HepG2 (cell line): ENCODE measurements around the gene ECE2. TPM values are rescaled to one million over a fixed set of nuclear protein-coding genes. Genes with fewer than 3 reads are reported as not detected.

Experiments used
- BRCA1 ChIP-seq: sonication (generic); formaldehyde crosslinking; IDR thresholded peaks from 2 replicates; pipeline ENCODE4 v1.4.0; 2020; ENCODE audit warnings: missing genetic modification reagents
- CAMTA2 ChIP-seq: sonication (generic); formaldehyde crosslinking; IDR thresholded peaks from 2 replicates; pipeline ENCODE4 v1.4.0; 2020; ENCODE audit warnings: mild to moderate bottlenecking, missing genetic modification reagents, borderline replicate concordance
- CHD2 ChIP-seq: IDR thresholded peaks from 2 replicates; pipeline ENCODE4 v1.6.1; 2011; ENCODE audit warnings: low read depth, low read length, improper control_type of control experiment
- CHD4 ChIP-seq: fragments of 200-600 bp; sonication (generic); IDR thresholded peaks from 2 replicates; pipeline ENCODE4 v1.7.0; 2017; ENCODE audit warnings: mild to moderate bottlenecking, low read length, borderline replicate concordance
- CREB1 ChIP-seq, 2 experiments: fragments of 450-650 bp in 1 of 2; IDR thresholded peaks; 2 replicates each; pipeline ENCODE4 v1.6.1; 2016 to 2017; ENCODE audit warnings: control low read depth in 1 of 2, mild to moderate bottlenecking in 1 of 2, missing compliant biosample characterization in 1 of 2, missing genetic modification characterization in 1 of 2
- EP300 ChIP-seq, 3 experiments: sonication (generic) in 1 of 3; formaldehyde crosslinking in 1 of 3; IDR thresholded peaks; 2 replicates each; pipeline versions ENCODE4 v1.5.1 to v1.6.1; 2011 to 2020; ENCODE audit warnings: low read depth in 2 of 3, low read length in 2 of 3, borderline replicate concordance in 1 of 3, improper control_type of control experiment in 1 of 3, mild to moderate bottlenecking in 1 of 3, missing genetic modification reagents in 1 of 3, moderate library complexity in 1 of 3
- FOXP1 ChIP-seq, 2 experiments: fragments of 450-650 bp in 1 of 2; IDR thresholded peaks; 2 replicates each; pipeline ENCODE4 v1.6.1; 2017 to 2018; ENCODE audit warnings: antibody characterized with exemption in 1 of 2
- IRX3 ChIP-seq: sonication (generic); formaldehyde crosslinking; IDR thresholded peaks from 2 replicates; pipeline ENCODE4 v1.8.1; 2023; ENCODE audit warnings: mild to moderate bottlenecking, low read depth, missing genetic modification reagents, borderline replicate concordance
- JARID2 ChIP-seq: sonication (generic); formaldehyde crosslinking; IDR thresholded peaks from 2 replicates; pipeline ENCODE4 v1.8.1; 2023; ENCODE audit warnings: missing genetic modification reagents, inconsistent platforms; ENCODE audit not compliant: insufficient replicate concordance
- MED8 ChIP-seq: sonication (generic); formaldehyde crosslinking; IDR thresholded peaks from 2 replicates; pipeline ENCODE4 v1.8.1; 2023; ENCODE audit warnings: mild to moderate bottlenecking, missing genetic modification reagents; ENCODE audit not compliant: insufficient replicate concordance
- MEF2D ChIP-seq: sonication (generic); formaldehyde crosslinking; IDR thresholded peaks from 2 replicates; pipeline ENCODE4 v1.5.1; 2020; ENCODE audit warnings: mild to moderate bottlenecking, missing genetic modification reagents
- MIER2 ChIP-seq: IDR thresholded peaks from 2 replicates; pipeline ENCODE4 v1.6.1; 2016; ENCODE audit warnings: missing biosample characterization, missing genetic modification reagents
- MTF2 ChIP-seq: sonication (generic); formaldehyde crosslinking; IDR thresholded peaks from 2 replicates; pipeline ENCODE4 v1.5.0; 2020; ENCODE audit warnings: missing genetic modification reagents, borderline replicate concordance
- NCOA1 ChIP-seq: sonication (generic); formaldehyde crosslinking; IDR thresholded peaks from 2 replicates; pipeline ENCODE4 v1.9.0; 2021; ENCODE audit warnings: missing genetic modification reagents
- NR1H2 ChIP-seq: sonication (generic); formaldehyde crosslinking; IDR thresholded peaks from 2 replicates; pipeline ENCODE4 v1.8.1; 2022; ENCODE audit warnings: low read depth, missing genetic modification reagents, borderline replicate concordance
- RFX3 ChIP-seq: IDR thresholded peaks from 2 replicates; pipeline ENCODE4 v1.6.1; 2016; ENCODE audit warnings: missing biosample characterization, missing genetic modification reagents
- SETDB1 ChIP-seq: sonication (generic); formaldehyde crosslinking; IDR thresholded peaks from 2 replicates; pipeline ENCODE4 v1.5.1; 2020; ENCODE audit warnings: missing genetic modification reagents, mild to moderate bottlenecking, borderline replicate concordance
- SMYD3 ChIP-seq: sonication (generic); formaldehyde crosslinking; IDR thresholded peaks from 2 replicates; pipeline ENCODE4 v1.8.1; 2023; ENCODE audit warnings: mild to moderate bottlenecking, missing genetic modification reagents
- SP5 ChIP-seq: IDR thresholded peaks from 2 replicates; pipeline ENCODE4 v1.6.1; 2016; ENCODE audit warnings: low read depth, borderline replicate concordance
- SSRP1 ChIP-seq: IDR thresholded peaks from 2 replicates; pipeline ENCODE4 v1.6.1; 2016; ENCODE audit warnings: control low read depth
- STAT5B ChIP-seq: sonication (generic); formaldehyde crosslinking; IDR thresholded peaks from 2 replicates; pipeline ENCODE4 v1.4.0; 2020; ENCODE audit warnings: missing genetic modification reagents
- ZBTB26 ChIP-seq: IDR thresholded peaks from 2 replicates; pipeline ENCODE4 v1.6.1; 2016; ENCODE audit warnings: missing compliant biosample characterization, missing genetic modification reagents, borderline replicate concordance
- ZMYM4 ChIP-seq: sonication (generic); formaldehyde crosslinking; IDR thresholded peaks from 2 replicates; pipeline ENCODE4 v1.8.1; 2023; ENCODE audit warnings: mild to moderate bottlenecking, missing genetic modification reagents
- ZNF30 ChIP-seq: sonication (generic); formaldehyde crosslinking; IDR thresholded peaks from 2 replicates; pipeline ENCODE4 v1.5.0; 2020; ENCODE audit warnings: mild to moderate bottlenecking, missing genetic modification reagents
- ZNF335 ChIP-seq: sonication (generic); formaldehyde crosslinking; IDR thresholded peaks from 2 replicates; pipeline ENCODE4 v1.4.0; 2020; ENCODE audit warnings: missing genetic modification reagents
- ZNF530 ChIP-seq: sonication (generic); formaldehyde crosslinking; IDR thresholded peaks from 2 replicates; pipeline ENCODE4 v1.5.0; 2020; ENCODE audit warnings: low read depth, mild to moderate bottlenecking, missing genetic modification reagents
- ZNF567 ChIP-seq: sonication (generic); formaldehyde crosslinking; IDR thresholded peaks from 2 replicates; pipeline ENCODE4 v1.8.1; 2023; ENCODE audit warnings: mild to moderate bottlenecking, missing genetic modification reagents, borderline replicate concordance
- ZNF879 ChIP-seq: sonication (generic); formaldehyde crosslinking; IDR thresholded peaks from 2 replicates; pipeline ENCODE4 v1.8.1; 2023; ENCODE audit warnings: missing genetic modification reagents
- ZNF891 ChIP-seq: sonication (generic); formaldehyde crosslinking; IDR thresholded peaks from 2 replicates; pipeline ENCODE4 v1.5.0; 2020; ENCODE audit warnings: mild to moderate bottlenecking, missing genetic modification reagents
- ZSCAN21 ChIP-seq: sonication (generic); formaldehyde crosslinking; IDR thresholded peaks from 2 replicates; pipeline ENCODE4 v1.8.0; 2022; ENCODE audit warnings: mild to moderate bottlenecking, missing genetic modification reagents, moderate library complexity, borderline replicate concordance
- polyA plus RNA-seq, 8 experiments: library from polyadenylated mRNA; depleted of rRNA in 3 of 8; stranded (reverse) in 7 of 8; unstranded in 1 of 8; fragments of >200 nt; fragmentation: Illumina TruSeq in 4 of 8; extraction: Trizol in 4 of 8; gene quantifications; 2 replicates each; pipeline versions ENCODE4 v1.2.1 to v1.2.3, GENCODE V29; 2011 to 2016; ENCODE audit warnings: low read depth in 4 of 8, missing spikeins in 1 of 8, mixed read lengths in 1 of 8; ENCODE audit not compliant: insufficient read depth in 1 of 8
- total RNA-seq, 5 experiments: library from RNA; depleted of rRNA; stranded (reverse); fragments of >200 nt; fragmentation: Illumina TruSeq; extraction: Trizol; gene quantifications; 2 replicates each; pipeline ENCODE4 v1.2.3, GENCODE V29; 2016; ENCODE audit warnings: low read depth in 1 of 5

ECE2 gene
- total and polyA plus RNA-seq, 2 of the 13 experiments (the other 11 are each of a cell fraction or from before 2014, with no cell fraction given) = not detected

GRCh38 chr3:184241447-184242296, 34.1 kb upstream of the ECE2 start (continued):
- TF ChIP-seq NCOA1 (CRISPR knock-in tag) = no peak
- peak; percentile 71 for TF ChIP-seq JARID2 (CRISPR knock-in tag)
- no peak for TF ChIP-seq CAMTA2 (CRISPR knock-in tag)
- TF ChIP-seq ZMYM4 (CRISPR knock-in tag) = peak; percentile 86
- TF ChIP-seq MIER2 = peak; percentile 94
- TF ChIP-seq SSRP1 (CRISPR knock-in tag) = no peak
- TF ChIP-seq CHD2 = no peak
- TF ChIP-seq CREB1 (IDR thresholded peaks at IDR 0.05) = no peak
- TF ChIP-seq CREB1 (CRISPR knock-in tag; IDR thresholded peaks at IDR 0.05) = no peak
- no peak for TF ChIP-seq ZNF30 (CRISPR knock-in tag)
- no peak for TF ChIP-seq CHD4
- peak; percentile 60; the same call in 1 of the 2 replicates for TF ChIP-seq IRX3 (CRISPR knock-in tag)
- no peak for TF ChIP-seq NR1H2 (CRISPR knock-in tag)
- no peak for TF ChIP-seq ZNF530 (CRISPR knock-in tag)
- TF ChIP-seq ZSCAN21 (CRISPR knock-in tag) = peak; percentile 92
- peak in 1 of 2 experiments; percentile 70; a peak in 1 of 4 replicates for TF ChIP-seq EP300 (IDR thresholded peaks at IDR 0.05; ENCODE audit: low read depth in 2 of 2, low read length in 2 of 2)
- peak; percentile 11; the same call in 1 of the 2 replicates for TF ChIP-seq EP300 (CRISPR knock-in tag; IDR thresholded peaks at IDR 0.05; ENCODE audit: borderline replicate concordance)
- 0 out of 2 replicates have a peak, but pooled peaks have one; percentile 44 for TF ChIP-seq ZNF335 (CRISPR knock-in tag)
- TF ChIP-seq SP5 (CRISPR knock-in tag) = no peak
- no peak for TF ChIP-seq FOXP1 (IDR thresholded peaks at IDR 0.05)
- peak; percentile 47 for TF ChIP-seq FOXP1 (CRISPR knock-in tag; IDR thresholded peaks at IDR 0.05)
- TF ChIP-seq MTF2 (CRISPR knock-in tag) = peak; percentile 95; the same call in 1 of the 2 replicates
- TF ChIP-seq SMYD3 (CRISPR knock-in tag) = peak; percentile 60; the same call in 1 of the 2 replicates
- 0 out of 2 replicates have a peak, but pooled peaks have one; percentile 37 for TF ChIP-seq MEF2D (CRISPR knock-in tag)
- peak; percentile 78 for TF ChIP-seq ZNF891
- TF ChIP-seq ZNF567 (CRISPR knock-in tag) = peak; percentile 90; the same call in 1 of the 2 replicates
- no peak for TF ChIP-seq STAT5B (CRISPR knock-in tag)
- TF ChIP-seq MED8 (CRISPR knock-in tag) = no peak
- TF ChIP-seq ZBTB26 (CRISPR knock-in tag) = no peak; the same call in 1 of the 2 replicates
- peak; percentile 98 for TF ChIP-seq BRCA1 (CRISPR knock-in tag)
- TF ChIP-seq ZNF879 = no peak
- no peak for TF ChIP-seq SETDB1
- no peak for TF ChIP-seq RFX3 (CRISPR knock-in tag)
